H1 (cell line): ENCODE measurements around the gene MLF2. TPM values are rescaled to one million over a fixed set of nuclear protein-coding genes. Genes with fewer than 3 reads are reported as not detected.

Experiments
- CTBP2 ChIP-seq: IDR thresholded peaks from 2 replicates; pipeline ENCODE4 v1.7.0; 2011; ENCODE audit warnings: borderline replicate concordance, mild to moderate bottlenecking, moderate library complexity, mixed read lengths, low read length; ENCODE audit not compliant: insufficient read depth, insufficient read length
- FOSL1 ChIP-seq: IDR thresholded peaks from 2 replicates; pipeline ENCODE4 v1.6.1; 2011; ENCODE audit warnings: mild to moderate bottlenecking, low read depth, low read length, moderate library complexity; ENCODE audit not compliant: insufficient read depth
- JUND ChIP-seq: IDR thresholded peaks from 2 replicates; pipeline ENCODE4 v1.6.1; 2011; ENCODE audit warnings: mild to moderate bottlenecking, improper control_type of control experiment, low read length
- polyA plus RNA-seq, 7 experiments: library from polyadenylated mRNA; depleted of rRNA in 3 of 7; stranded (reverse) in 5 of 7; unstranded in 2 of 7; fragments of >200 nt in 5 of 7; fragments of 200-250 nt in 2 of 7; gene quantifications; 1 replicate in 5 of 7; 2 replicates in 1 of 7; 4 replicates in 1 of 7; pipeline versions ENCODE4 v1.2.1 to v1.2.3, GENCODE V29; 2011 to 2013; ENCODE audit warnings: missing spikeins in 2 of 7, mixed read lengths in 2 of 7
- total RNA-seq: library from RNA; stranded (reverse); fragmentation: NEBNext Ultra II Directional; extraction: Animal tissue kit (Norgen Biotek cat#: 25700); gene quantifications from 2 replicates; pipeline ENCODE4 v1.2.1, GENCODE V29; 2021
- TF ChIP-seq, protein P1 (sequence below): IDR thresholded peaks from 2 replicates; pipeline ENCODE4 v1.6.1; 2011; ENCODE audit warnings: low read depth, mild to moderate bottlenecking, low read length; ENCODE audit not compliant: insufficient read depth

The MLF2 gene
- total and polyA plus RNA-seq, 2 of the 8 experiments (the other 6 are each of a cell fraction or from before 2014, with no cell fraction given) = 229 to 401 TPM

DNA sequence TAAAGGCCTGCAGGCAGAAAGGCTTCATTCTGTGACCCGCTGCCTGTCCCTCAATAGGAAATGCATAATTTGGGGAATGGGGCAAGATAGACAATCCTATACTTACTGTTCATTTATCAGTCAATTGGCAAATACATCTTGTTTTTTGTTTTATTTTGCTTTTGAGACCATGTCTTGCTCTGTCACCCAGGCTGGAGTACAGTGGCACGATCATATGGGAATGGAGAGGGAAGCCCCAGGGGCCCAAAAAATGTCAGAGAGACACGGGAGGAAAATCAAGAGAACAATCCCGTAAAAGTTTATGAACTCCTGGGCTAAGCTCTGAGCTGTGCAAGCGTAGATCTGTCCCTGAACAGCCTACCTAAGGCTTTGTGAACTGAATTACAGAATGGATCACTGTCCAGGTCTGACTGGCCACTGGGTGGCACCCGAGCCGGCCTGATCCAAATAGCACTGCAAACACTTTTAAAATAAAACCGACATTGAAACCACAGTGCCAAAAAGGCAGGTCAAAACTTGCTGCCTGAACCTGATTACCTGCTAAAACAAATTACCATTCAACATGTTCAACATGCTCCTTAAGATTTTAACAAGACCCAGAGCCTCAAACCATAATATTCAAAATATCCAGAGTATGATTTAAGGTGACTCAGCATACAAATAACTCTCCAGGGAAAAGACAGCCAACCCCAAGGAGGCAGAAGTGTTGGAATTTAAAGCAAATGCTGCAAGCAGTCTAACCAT is 17.3 kb downstream of the MLF2 start (continued):
- TF ChIP-seq, protein P1, sequence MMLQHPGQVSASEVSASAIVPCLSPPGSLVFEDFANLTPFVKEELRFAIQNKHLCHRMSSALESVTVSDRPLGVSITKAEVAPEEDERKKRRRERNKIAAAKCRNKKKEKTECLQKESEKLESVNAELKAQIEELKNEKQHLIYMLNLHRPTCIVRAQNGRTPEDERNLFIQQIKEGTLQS = no peak
- TF ChIP-seq JUND (no peak), FOSL1 (no peak), CTBP2 (no peak)
